ENCODE data around the gene NIM1K. TPM values are rescaled to one million over a fixed set of nuclear protein-coding genes. Genes with fewer than 3 reads are reported as not detected.

The NIM1K gene
- total and polyA plus RNA-seq, 2 of the 13 experiments (the other 11 are each of a cell fraction or from before 2014, with no cell fraction given) = 0.04 TPM; not detected in 1

DNA sequence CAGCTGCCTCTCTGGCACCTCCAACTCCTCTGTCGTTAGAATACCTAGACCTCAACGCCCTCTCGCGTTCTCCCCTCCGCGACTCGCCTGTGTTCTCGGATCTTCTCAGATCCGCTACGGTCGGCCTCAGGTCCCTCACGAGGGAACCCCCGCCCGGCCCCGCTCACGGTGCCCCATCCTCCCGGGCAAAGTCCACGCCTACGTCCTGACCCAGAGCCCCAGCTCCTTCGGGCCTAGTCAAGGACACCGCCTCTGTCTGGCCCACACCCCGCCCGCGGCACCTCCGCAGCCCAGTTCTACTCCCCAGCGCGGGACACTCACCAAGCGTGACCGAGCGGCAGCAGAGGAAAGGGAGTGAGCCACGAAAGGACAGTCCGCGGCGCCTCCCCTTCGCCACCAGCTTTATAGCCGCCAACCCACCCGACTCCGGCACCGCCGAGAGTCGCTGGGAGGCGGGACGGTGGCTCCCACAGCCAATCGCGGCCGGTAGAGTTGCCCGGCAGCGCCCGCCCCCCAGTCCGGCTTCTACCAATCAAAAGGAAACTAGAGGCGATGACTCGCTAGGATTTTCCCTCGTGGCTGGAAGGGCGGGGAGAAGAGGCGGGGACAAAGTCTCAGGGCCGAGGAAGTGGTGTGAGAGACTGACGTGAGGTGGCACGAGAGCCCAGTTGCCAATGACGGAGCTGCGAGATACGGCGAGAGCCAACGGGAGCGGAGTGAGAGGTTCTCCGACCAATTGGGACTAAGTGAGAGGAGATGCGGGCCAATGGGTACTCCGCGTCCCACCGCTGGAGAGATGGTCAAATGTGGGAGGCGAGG lies 121.2 kb downstream of the NIM1K start, which contains the start of gene HMGCS1 (continued):
- TF ChIP-seq, protein P1, sequence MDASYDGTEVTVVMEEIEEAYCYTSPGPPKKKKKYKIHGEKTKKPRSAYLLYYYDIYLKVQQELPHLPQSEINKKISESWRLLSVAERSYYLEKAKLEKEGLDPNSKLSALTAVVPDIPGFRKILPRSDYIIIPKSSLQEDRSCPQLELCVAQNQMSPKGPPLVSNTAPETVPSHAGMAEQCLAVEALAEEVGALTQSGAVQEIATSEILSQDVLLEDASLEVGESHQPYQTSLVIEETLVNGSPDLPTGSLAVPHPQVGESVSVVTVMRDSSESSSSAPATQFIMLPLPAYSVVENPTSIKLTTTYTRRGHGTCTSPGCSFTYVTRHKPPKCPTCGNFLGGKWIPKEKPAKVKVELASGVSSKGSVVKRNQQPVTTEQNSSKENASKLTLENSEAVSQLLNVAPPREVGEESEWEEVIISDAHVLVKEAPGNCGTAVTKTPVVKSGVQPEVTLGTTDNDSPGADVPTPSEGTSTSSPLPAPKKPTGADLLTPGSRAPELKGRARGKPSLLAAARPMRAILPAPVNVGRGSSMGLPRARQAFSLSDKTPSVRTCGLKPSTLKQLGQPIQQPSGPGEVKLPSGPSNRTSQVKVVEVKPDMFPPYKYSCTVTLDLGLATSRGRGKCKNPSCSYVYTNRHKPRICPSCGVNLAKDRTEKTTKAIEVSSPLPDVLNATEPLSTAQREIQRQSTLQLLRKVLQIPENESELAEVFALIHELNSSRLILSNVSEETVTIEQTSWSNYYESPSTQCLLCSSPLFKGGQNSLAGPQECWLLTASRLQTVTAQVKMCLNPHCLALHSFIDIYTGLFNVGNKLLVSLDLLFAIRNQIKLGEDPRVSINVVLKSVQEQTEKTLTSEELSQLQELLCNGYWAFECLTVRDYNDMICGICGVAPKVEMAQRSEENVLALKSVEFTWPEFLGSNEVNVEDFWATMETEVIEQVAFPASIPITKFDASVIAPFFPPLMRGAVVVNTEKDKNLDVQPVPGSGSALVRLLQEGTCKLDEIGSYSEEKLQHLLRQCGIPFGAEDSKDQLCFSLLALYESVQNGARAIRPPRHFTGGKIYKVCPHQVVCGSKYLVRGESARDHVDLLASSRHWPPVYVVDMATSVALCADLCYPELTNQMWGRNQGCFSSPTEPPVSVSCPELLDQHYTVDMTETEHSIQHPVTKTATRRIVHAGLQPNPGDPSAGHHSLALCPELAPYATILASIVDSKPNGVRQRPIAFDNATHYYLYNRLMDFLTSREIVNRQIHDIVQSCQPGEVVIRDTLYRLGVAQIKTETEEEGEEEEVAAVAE (CRISPR knock-in tag; IDR thresholded peaks at IDR 0.05; ENCODE audit: borderline replicate concordance) = no peak
- TF ChIP-seq ETV6 (CRISPR knock-in tag; conservative IDR thresholded peaks at IDR 0.05) (peak; percentile 94), TCF12 (IDR thresholded peaks at IDR 0.05) (no peak), TCF12 (CRISPR knock-in tag; IDR thresholded peaks at IDR 0.05) (no peak), PHF5A (CRISPR knock-in tag; IDR thresholded peaks at IDR 0.05; ENCODE audit: low read depth, unreplicated experiment) (no peak), POLR2AphosphoS2 (IDR thresholded peaks at IDR 0.05; ENCODE audit: low read depth, low read length) (peak; percentile 83; the same call in 1 of the 2 replicates), TBX2 (CRISPR knock-in tag; IDR thresholded peaks at IDR 0.05; ENCODE audit: borderline replicate concordance) (peak; percentile 91), ZNF775 (CRISPR knock-in tag; IDR thresholded peaks at IDR 0.05; ENCODE audit: borderline replicate concordance) (no peak), ZNF607 (CRISPR knock-in tag; IDR thresholded peaks at IDR 0.05; ENCODE audit: borderline replicate concordance) (peak; percentile 92), EED (CRISPR knock-in tag; IDR thresholded peaks at IDR 0.05) (peak; percentile 96), ZNF333 (CRISPR knock-in tag; IDR thresholded peaks at IDR 0.05; ENCODE audit: borderline replicate concordance) (no peak), SKI (IDR thresholded peaks at IDR 0.05; ENCODE audit: partially characterized antibody) (peak; percentile 77), ARID2 (CRISPR knock-in tag; IDR thresholded peaks at IDR 0.05; ENCODE audit: borderline replicate concordance) (no peak), ZBTB1 (CRISPR knock-in tag; IDR thresholded peaks at IDR 0.05; ENCODE audit: borderline replicate concordance) (no peak), CCAR2 (optimal IDR thresholded peaks at IDR 0.05; ENCODE audit: low read depth, low read length) (no peak)
- TF ChIP-seq, protein P2, sequence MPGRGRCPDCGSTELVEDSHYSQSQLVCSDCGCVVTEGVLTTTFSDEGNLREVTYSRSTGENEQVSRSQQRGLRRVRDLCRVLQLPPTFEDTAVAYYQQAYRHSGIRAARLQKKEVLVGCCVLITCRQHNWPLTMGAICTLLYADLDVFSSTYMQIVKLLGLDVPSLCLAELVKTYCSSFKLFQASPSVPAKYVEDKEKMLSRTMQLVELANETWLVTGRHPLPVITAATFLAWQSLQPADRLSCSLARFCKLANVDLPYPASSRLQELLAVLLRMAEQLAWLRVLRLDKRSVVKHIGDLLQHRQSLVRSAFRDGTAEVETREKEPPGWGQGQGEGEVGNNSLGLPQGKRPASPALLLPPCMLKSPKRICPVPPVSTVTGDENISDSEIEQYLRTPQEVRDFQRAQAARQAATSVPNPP (CRISPR knock-in tag; IDR thresholded peaks at IDR 0.05) = no peak
- TF ChIP-seq, protein P3, sequence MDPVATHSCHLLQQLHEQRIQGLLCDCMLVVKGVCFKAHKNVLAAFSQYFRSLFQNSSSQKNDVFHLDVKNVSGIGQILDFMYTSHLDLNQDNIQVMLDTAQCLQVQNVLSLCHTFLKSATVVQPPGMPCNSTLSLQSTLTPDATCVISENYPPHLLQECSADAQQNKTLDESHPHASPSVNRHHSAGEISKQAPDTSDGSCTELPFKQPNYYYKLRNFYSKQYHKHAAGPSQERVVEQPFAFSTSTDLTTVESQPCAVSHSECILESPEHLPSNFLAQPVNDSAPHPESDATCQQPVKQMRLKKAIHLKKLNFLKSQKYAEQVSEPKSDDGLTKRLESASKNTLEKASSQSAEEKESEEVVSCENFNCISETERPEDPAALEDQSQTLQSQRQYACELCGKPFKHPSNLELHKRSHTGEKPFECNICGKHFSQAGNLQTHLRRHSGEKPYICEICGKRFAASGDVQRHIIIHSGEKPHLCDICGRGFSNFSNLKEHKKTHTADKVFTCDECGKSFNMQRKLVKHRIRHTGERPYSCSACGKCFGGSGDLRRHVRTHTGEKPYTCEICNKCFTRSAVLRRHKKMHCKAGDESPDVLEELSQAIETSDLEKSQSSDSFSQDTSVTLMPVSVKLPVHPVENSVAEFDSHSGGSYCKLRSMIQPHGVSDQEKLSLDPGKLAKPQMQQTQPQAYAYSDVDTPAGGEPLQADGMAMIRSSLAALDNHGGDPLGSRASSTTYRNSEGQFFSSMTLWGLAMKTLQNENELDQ (CRISPR knock-in tag; IDR thresholded peaks at IDR 0.05; ENCODE audit: borderline replicate concordance) = no peak; the same call in 1 of the 2 replicates
- TF ChIP-seq, protein P4, sequence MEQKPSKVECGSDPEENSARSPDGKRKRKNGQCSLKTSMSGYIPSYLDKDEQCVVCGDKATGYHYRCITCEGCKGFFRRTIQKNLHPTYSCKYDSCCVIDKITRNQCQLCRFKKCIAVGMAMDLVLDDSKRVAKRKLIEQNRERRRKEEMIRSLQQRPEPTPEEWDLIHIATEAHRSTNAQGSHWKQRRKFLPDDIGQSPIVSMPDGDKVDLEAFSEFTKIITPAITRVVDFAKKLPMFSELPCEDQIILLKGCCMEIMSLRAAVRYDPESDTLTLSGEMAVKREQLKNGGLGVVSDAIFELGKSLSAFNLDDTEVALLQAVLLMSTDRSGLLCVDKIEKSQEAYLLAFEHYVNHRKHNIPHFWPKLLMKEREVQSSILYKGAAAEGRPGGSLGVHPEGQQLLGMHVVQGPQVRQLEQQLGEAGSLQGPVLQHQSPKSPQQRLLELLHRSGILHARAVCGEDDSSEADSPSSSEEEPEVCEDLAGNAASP (CRISPR knock-in tag; IDR thresholded peaks at IDR 0.05; ENCODE audit: borderline replicate concordance) = 0 out of 2 replicates have a peak, but pooled peaks have one; percentile 22
